Measurements from ENCODE around the gene ERF. TPM values are rescaled to one million over a fixed set of nuclear protein-coding genes. Genes with fewer than 3 reads are reported as not detected.
A peak's percentile ranks its signal among the peaks of the same experiment; 100 is the strongest.

ERF gene
- total and polyA plus RNA-seq, 10 donors, result 13.5 to 73.1 (median 48.0) TPM

DNA sequence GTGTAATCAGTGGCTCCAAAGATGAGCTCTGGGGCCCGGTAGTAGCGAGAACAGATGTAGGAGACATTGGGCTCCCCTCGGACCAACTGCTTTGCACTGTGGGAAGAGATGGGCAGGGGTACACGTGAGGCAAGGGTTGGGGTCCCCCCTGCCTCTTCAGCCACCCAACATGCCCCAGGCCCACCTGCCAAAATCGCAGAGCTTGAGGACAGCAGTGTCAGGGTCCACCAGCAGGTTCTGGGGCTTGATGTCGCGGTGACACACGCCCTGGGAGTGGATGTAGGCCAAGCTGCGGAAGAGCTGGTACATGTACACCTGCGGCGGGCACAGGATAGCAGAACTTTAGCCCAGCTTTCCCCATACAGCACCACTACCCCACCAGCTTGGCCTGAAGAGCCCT lies 20.6 kb downstream of the ERF start:
- Histone ChIP-seq H3K4me1 (peaks cover 0 to 34% (median 9%) of the 10 kb centered on the region in 6 donors), H3K27me3 (replicated peaks in 1 of 7) (no peaks in the 10 kb centered on the region), H3K36me3 (peaks cover 4 to 99% (median 82%) of the 10 kb centered on the region in 6 donors), H3K9me3 (no peaks in the 10 kb centered on the region), H3K27ac (no peak overlapping the region), H3K4me3 (no peak overlapping the region)
- peak in 1 of 3 donors; percentile 40 for TF ChIP-seq POLR2AphosphoS5 (IDR thresholded peaks at IDR 0.05)
- TF ChIP-seq, protein P1, sequence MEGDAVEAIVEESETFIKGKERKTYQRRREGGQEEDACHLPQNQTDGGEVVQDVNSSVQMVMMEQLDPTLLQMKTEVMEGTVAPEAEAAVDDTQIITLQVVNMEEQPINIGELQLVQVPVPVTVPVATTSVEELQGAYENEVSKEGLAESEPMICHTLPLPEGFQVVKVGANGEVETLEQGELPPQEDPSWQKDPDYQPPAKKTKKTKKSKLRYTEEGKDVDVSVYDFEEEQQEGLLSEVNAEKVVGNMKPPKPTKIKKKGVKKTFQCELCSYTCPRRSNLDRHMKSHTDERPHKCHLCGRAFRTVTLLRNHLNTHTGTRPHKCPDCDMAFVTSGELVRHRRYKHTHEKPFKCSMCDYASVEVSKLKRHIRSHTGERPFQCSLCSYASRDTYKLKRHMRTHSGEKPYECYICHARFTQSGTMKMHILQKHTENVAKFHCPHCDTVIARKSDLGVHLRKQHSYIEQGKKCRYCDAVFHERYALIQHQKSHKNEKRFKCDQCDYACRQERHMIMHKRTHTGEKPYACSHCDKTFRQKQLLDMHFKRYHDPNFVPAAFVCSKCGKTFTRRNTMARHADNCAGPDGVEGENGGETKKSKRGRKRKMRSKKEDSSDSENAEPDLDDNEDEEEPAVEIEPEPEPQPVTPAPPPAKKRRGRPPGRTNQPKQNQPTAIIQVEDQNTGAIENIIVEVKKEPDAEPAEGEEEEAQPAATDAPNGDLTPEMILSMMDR (IDR thresholded peaks at IDR 0.05 in 8 of 11, conservative IDR thresholded peaks at IDR 0.05 in 3 of 11), result no peak
- intact Hi-C loops (cut with DNase I; ENCODE audit: low total_unique reads), result no loop called here
- 94 to 98% (median 97%) methylated on average over 9 to 11 of the region's 11 CpGs for WGBS, 5 donors
- DNase-seq, result no peak

DNA sequence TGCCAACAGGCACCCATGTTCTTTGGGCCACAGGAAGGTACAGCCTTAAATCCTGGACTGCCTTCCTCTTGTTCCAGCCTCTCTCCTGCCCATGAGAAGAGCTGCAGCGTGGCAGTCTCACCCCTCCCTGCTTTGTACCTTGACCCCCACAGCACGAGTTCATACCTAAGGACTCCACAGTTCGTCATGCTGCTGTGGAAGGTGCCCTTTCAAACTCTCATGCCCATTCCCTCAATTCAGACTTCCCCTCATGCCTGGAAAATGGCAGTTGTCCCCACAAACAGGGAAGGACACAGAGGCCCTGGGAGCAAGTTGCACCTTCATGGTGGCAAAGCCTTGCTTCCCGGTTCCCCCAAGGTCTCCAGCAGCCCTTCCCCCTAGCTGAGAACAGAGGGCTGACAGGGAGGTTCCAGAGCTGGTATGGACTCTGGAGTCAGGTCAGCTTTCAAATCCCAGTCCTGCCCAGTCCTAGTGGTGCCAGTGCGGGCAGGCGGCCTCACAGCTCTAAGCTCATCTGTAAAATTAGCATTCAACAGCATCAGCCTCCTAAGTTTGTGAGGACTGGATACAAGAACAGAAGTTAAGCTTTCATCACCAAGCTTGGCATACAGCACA lies 21.1 kb downstream of the ERF start:
- intact Hi-C loops (cut with DNase I; ENCODE audit: low total_unique reads), result no loop called here

DNA sequence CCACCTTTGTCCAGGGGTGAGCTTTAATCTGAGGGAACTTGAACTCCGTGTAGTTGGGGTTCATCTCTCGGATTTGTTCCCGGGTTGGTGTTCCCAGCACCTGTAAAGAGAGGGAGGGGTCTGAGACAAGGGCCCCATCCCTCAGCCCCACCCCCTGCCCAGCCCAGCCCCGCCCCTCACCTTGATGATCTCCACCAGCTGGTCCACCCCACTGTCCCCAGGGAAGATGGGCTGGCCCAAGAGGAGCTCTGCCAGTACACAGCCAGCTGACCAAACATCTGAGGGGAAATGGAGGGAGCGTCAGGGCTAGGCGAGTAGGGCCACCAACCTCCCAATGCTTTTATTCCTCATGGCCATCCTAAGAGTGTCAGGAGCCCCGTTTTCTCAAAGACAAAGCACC lies 21.8 kb downstream of the ERF start:
- H3K36me3 ChIP-seq, result peaks cover 4 to 100% (median 90%) of the 10 kb centered on the region in 6 donors
- WGBS, 5 donors, result 70 to 90% (median 84%) methylated on average over 2 to 7 of the region's 7 CpGs
- intact Hi-C loops (cut with DNase I; ENCODE audit: low total_unique reads), result no loop called here
- no peak overlapping the region for H3K27ac ChIP-seq
- no peaks in the 10 kb centered on the region for H3K9me3 ChIP-seq
- H3K4me3 ChIP-seq, result no peak overlapping the region
- H3K27me3 ChIP-seq (replicated peaks in 1 of 7), result no peaks in the 10 kb centered on the region
- TF ChIP-seq POLR2A (IDR thresholded peaks at IDR 0.05) (no peak), POLR2AphosphoS5 (IDR thresholded peaks at IDR 0.05) (no peak)
- TF ChIP-seq, protein P1 (IDR thresholded peaks at IDR 0.05 in 8 of 11, conservative IDR thresholded peaks at IDR 0.05 in 3 of 11), result no peak
- DNase-seq, result no peak
- peaks cover 0 to 32% (median 4%) of the 10 kb centered on the region in 6 donors for H3K4me1 ChIP-seq

More for the DNA sequence above, 21.1 kb downstream of the ERF start:
- Histone ChIP-seq H3K9me3 (no peaks in the 10 kb centered on the region), H3K36me3 (peaks cover 4 to 99% (median 85%) of the 10 kb centered on the region in 6 donors), H3K4me3 (no peak overlapping the region), H3K27me3 (replicated peaks in 1 of 7) (no peaks in the 10 kb centered on the region), H3K4me1 (peaks cover 0 to 34% (median 4%) of the 10 kb centered on the region in 6 donors), H3K27ac (no peak overlapping the region)
- no peak for TF ChIP-seq POLR2A (IDR thresholded peaks at IDR 0.05)
- WGBS, 5 donors, result 78 to 98% (median 89%) methylated on average over 6 of the region's 6 CpGs
- DNase-seq, result no peak

DNA sequence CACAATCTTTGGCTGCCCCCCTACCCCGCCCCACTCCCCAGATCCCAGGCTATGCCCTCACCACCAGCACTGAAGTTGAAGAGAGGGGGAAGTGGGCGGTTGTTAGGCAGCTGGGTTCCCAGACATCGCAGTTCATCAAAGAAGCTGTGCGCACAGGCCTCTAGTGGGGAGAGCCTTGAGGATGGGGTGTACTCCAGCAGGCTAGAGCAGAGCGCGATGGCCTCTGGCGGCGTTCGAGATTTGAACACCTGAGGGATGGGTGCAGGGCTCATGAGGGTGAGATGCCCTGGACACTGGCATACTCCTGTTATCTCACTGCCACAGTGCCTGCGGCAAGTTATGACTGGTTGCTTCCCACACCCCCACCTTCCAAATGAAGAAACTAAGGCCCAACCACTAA lies 22.5 kb downstream of the ERF start:
- Histone ChIP-seq H3K4me1 (peaks cover 0 to 28% (median 4%) of the 10 kb centered on the region in 6 donors), H3K9me3 (no peaks in the 10 kb centered on the region), H3K36me3 (peaks cover 4 to 100% (median 94%) of the 10 kb centered on the region in 6 donors), H3K27me3 (replicated peaks in 1 of 7) (no peaks in the 10 kb centered on the region), H3K27ac (peak overlapping the region in 1 of 8 donors; percentile 7), H3K4me3 (no peak overlapping the region)
- DNase-seq, result no peak
- WGBS, 5 donors, result 90 to 96% (median 94%) methylated on average over 10 of the region's 10 CpGs
- intact Hi-C loops (cut with DNase I; ENCODE audit: low total_unique reads), result no loop called here
- TF ChIP-seq POLR2A (IDR thresholded peaks at IDR 0.05) (no peak), POLR2AphosphoS5 (IDR thresholded peaks at IDR 0.05) (peak in 1 of 3 donors; percentile 19)

DNA sequence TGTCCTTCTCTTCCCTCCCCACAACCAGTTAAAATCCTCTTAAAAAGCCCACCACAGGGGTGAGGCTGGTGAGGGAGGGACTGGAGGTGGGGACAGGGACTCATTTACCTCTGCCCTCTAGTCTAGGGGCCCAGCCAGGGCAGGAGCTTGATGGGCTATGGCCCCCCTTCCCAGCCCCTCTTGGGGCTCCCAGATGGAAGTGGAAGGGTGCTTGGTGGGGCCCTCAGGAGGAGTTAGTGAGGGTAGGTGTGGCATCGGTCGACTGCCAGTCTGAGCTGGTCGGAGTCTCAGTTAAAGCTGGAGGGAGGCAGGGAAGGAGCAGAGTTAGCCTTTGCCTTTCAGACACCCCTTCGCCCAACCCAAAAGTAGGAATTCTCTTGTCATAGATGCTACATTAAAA lies 24.4 kb downstream of the ERF start:
- no peak for TF ChIP-seq POLR2AphosphoS5 (IDR thresholded peaks at IDR 0.05)
- TF ChIP-seq, protein P1 (IDR thresholded peaks at IDR 0.05 in 8 of 11, conservative IDR thresholded peaks at IDR 0.05 in 3 of 11), result no peak
- no peak for TF ChIP-seq POLR2A (IDR thresholded peaks at IDR 0.05)
- intact Hi-C loops (cut with DNase I; ENCODE audit: low total_unique reads), result no loop called here
- no peaks in the 10 kb centered on the region for H3K27me3 ChIP-seq (replicated peaks in 1 of 7)
- H3K4me3 ChIP-seq, result no peak overlapping the region
- H3K4me1 ChIP-seq, result peaks cover 0 to 36% (median 3%) of the 10 kb centered on the region in 6 donors
- WGBS, 5 donors, result 78 to 94% (median 91%) methylated on average over 4 of the region's 4 CpGs
- peak overlapping the region in 2 of 8 donors; percentile 11 to 22 for H3K27ac ChIP-seq
- H3K36me3 ChIP-seq, result peaks cover 4 to 100% (median 96%) of the 10 kb centered on the region in 6 donors
- no peaks in the 10 kb centered on the region for H3K9me3 ChIP-seq
- DNase-seq, result no peak

Data from spleen (tissue), 11 donors.